SK-N-SH treated with all-trans-retinoic acid at 6 μM for 48 hours (cell line): ENCODE measurements around the gene PPP2R2C.

Experiments used
- ATAC-seq: fragments of 200-7000 bp; cut with Tn5 transposase; 3 replicates; pipeline ENCODE4 v1.9.1; 2020; ENCODE audit warnings: mild to moderate bottlenecking, moderate library complexity
- ARNTL ChIP-seq: fragments of 450-650 bp; formaldehyde crosslinking; IDR thresholded peaks from 2 replicates; pipeline ENCODE4 v1.5.0; 2020; ENCODE audit warnings: low read depth, mild to moderate bottlenecking, moderate library complexity, borderline replicate concordance
- BACH2 ChIP-seq: fragments of 250-450 bp; sonication (Bioruptor Pico); IDR thresholded peaks from 2 replicates; pipeline ENCODE4 v1.9.0; 2021; ENCODE audit warnings: mild to moderate bottlenecking, borderline replicate concordance
- CREB5 ChIP-seq: fragments of 250-450 bp; sonication (Bioruptor Pico); IDR thresholded peaks from 2 replicates; pipeline ENCODE4 v1.5.1; 2020; ENCODE audit warnings: low read depth, mild to moderate bottlenecking, moderate library complexity
- CSDC2 ChIP-seq: fragments of 250-450 bp; sonication (Bioruptor Pico); IDR thresholded peaks from 2 replicates; pipeline ENCODE4 v1.5.0; 2020; ENCODE audit warnings: mild to moderate bottlenecking, moderate library complexity
- ESRRG ChIP-seq: fragments of 250-450 bp; sonication (Bioruptor Pico); IDR thresholded peaks from 2 replicates; pipeline ENCODE4 v1.6.1; 2021; ENCODE audit warnings: mild to moderate bottlenecking
- GLIS3 ChIP-seq: fragments of 250-450 bp; sonication (Bioruptor Pico); IDR thresholded peaks from 2 replicates; pipeline ENCODE4 v1.5.0; 2020; ENCODE audit warnings: mild to moderate bottlenecking, moderate library complexity
- ISL1 ChIP-seq: fragments of 250-450 bp; sonication (Bioruptor Pico); IDR thresholded peaks from 2 replicates; pipeline ENCODE4 v2.1.2; 2022; ENCODE audit warnings: mild to moderate bottlenecking, moderate library complexity
- OSR1 ChIP-seq: fragments of 250-450 bp; sonication (Bioruptor Pico); IDR thresholded peaks from 2 replicates; pipeline ENCODE4 v1.8.0; 2022; ENCODE audit warnings: moderate library complexity, mild to moderate bottlenecking, inconsistent platforms
- POU6F1 ChIP-seq: fragments of 250-450 bp; sonication (Bioruptor Pico); IDR thresholded peaks from 2 replicates; pipeline ENCODE4 v1.8.0; 2021; ENCODE audit warnings: low read depth, mild to moderate bottlenecking, moderate library complexity, borderline replicate concordance
- PPARA ChIP-seq: fragments of 250-450 bp; sonication (Bioruptor Pico); IDR thresholded peaks from 2 replicates; pipeline ENCODE4 v1.5.0; 2020; ENCODE audit warnings: mild to moderate bottlenecking, borderline replicate concordance
- RARB ChIP-seq: fragments of 250-450 bp; sonication (Bioruptor Pico); IDR thresholded peaks from 2 replicates; pipeline ENCODE4 v1.8.0; 2021; ENCODE audit warnings: mild to moderate bottlenecking, moderate library complexity
- SNAI2 ChIP-seq: fragments of 250-450 bp; sonication (Bioruptor Pico); IDR thresholded peaks from 2 replicates; pipeline ENCODE4 v1.5.0; 2020; ENCODE audit warnings: mild to moderate bottlenecking, moderate library complexity
- TCF4 ChIP-seq: fragments of 250-450 bp; sonication (Bioruptor Pico); IDR thresholded peaks from 2 replicates; pipeline ENCODE4 v1.8.0; 2021; ENCODE audit warnings: mild to moderate bottlenecking, moderate library complexity, borderline replicate concordance
- TOX ChIP-seq: fragments of 250-450 bp; sonication (Bioruptor Pico); IDR thresholded peaks from 2 replicates; pipeline ENCODE4 v1.8.0; 2021; ENCODE audit warnings: mild to moderate bottlenecking, moderate library complexity, borderline replicate concordance
- ZC3H10 ChIP-seq: fragments of 250-450 bp; sonication (Bioruptor Pico); IDR thresholded peaks from 2 replicates; pipeline ENCODE4 v1.5.1; 2021; ENCODE audit warnings: mild to moderate bottlenecking, moderate library complexity
- ZFP3 ChIP-seq: fragments of 250-450 bp; sonication (Bioruptor Pico); IDR thresholded peaks from 2 replicates; pipeline ENCODE4 v1.5.0; 2020; ENCODE audit warnings: mild to moderate bottlenecking, moderate library complexity
- ZFP30 ChIP-seq: fragments of 450-650 bp; formaldehyde crosslinking; IDR thresholded peaks from 2 replicates; pipeline ENCODE4 v1.5.0; 2022; ENCODE audit warnings: mild to moderate bottlenecking, moderate library complexity
- ZNF565 ChIP-seq: fragments of 450-650 bp; formaldehyde crosslinking; conservative IDR thresholded peaks from 2 replicates; pipeline ENCODE4 v1.5.0; 2020; ENCODE audit warnings: low read depth, mild to moderate bottlenecking, moderate library complexity
- ZNF70 ChIP-seq: fragments of 450-650 bp; formaldehyde crosslinking; IDR thresholded peaks from 2 replicates; pipeline ENCODE4 v1.5.0; 2020; ENCODE audit warnings: mild to moderate bottlenecking, moderate library complexity
- ZNF8 ChIP-seq: fragments of 450-650 bp; formaldehyde crosslinking; IDR thresholded peaks from 2 replicates; pipeline ENCODE4 v1.5.0; 2020; ENCODE audit warnings: mild to moderate bottlenecking, moderate library complexity
- TF ChIP-seq, protein P1 (sequence below): fragments of 250-450 bp; sonication (Bioruptor Pico); IDR thresholded peaks from 2 replicates; pipeline ENCODE4 v1.5.1; 2021; ENCODE audit warnings: mild to moderate bottlenecking, moderate library complexity
- TF ChIP-seq, protein P2 (sequence below): fragments of 250-450 bp; sonication (Bioruptor Pico); IDR thresholded peaks from 2 replicates; pipeline ENCODE4 v1.5.0; 2020; ENCODE audit warnings: mild to moderate bottlenecking, moderate library complexity
- TF ChIP-seq, protein P3 (sequence below): fragments of 250-450 bp; sonication (Bioruptor Pico); IDR thresholded peaks from 2 replicates; pipeline ENCODE4 v1.8.0; 2020; ENCODE audit warnings: mild to moderate bottlenecking, moderate library complexity, borderline replicate concordance

PPP2R2C gene

DNA sequence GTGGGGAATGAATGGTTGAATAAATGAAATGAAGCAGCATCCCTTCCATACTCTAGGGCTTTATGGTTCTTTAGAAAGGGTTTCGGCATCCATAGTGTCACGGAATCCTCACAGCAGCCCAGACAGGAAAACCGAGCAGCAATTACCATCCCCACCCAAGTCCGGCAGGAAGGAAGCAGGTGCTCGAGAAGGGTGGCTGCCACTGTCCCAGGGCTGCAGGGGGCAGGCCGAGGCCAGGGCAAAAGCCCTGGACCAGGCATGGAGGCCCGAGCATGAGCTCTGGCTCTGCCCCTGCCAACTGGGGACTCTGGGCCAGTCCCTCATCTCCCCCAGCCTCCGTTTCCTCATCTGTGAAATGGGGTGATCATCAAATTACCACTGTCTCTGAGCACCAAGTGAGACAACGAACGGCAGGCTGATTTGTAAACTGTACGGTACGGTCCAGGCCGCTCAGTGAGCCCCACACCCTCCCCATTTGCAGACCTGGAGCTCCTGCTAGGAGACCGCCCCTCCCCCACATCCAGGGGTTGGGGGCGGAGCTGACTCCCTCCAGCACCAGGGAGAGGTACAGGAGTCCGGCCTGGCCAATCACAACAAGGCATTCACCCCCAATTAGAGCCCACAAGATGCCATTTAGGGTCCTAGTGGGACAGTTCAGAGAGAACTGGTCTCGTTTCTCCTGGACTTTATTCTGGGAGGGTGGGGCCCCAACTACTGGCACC is 102.3 kb downstream of the PPP2R2C start:
- TF ChIP-seq, protein P1, sequence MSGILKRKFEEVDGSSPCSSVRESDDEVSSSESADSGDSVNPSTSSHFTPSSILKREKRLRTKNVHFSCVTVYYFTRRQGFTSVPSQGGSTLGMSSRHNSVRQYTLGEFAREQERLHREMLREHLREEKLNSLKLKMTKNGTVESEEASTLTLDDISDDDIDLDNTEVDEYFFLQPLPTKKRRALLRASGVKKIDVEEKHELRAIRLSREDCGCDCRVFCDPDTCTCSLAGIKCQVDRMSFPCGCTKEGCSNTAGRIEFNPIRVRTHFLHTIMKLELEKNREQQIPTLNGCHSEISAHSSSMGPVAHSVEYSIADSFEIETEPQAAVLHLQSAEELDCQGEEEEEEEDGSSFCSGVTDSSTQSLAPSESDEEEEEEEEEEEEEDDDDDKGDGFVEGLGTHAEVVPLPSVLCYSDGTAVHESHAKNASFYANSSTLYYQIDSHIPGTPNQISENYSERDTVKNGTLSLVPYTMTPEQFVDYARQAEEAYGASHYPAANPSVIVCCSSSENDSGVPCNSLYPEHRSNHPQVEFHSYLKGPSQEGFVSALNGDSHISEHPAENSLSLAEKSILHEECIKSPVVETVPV: no peak
- TF ChIP-seq RARB (CRISPR knock-in tag): no peak
- TF ChIP-seq PPARA (CRISPR knock-in tag): no peak
- no peak for ATAC-seq

DNA sequence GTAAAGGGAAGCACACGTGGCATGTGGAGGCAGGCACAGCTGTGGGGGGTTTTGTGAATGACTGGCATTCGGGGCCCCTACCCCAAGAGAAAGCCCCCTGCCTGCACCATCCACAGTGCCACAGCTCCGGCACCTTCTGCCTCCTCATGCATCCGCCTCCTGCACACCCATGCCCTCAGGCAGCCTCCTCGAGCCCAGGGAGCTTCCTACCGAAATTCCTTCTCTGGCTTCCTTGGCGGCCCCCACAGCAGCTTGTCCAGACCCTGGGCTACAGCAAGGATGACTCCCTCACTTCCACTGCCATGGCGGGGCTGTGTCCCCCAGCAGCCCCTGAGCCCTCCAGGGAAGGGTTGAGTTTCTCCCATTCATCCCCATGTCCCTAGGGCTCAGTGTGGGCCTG is 102.9 kb downstream of the PPP2R2C start:
- TF ChIP-seq ZFP3 (CRISPR knock-in tag) (no peak), ZC3H10 (CRISPR knock-in tag) (no peak), TOX (CRISPR knock-in tag) (no peak), CSDC2 (CRISPR knock-in tag) (no peak), TCF4 (CRISPR knock-in tag) (no peak), ESRRG (no peak), BACH2 (CRISPR knock-in tag) (no peak), ARNTL (CRISPR knock-in tag) (no peak), ZNF565 (CRISPR knock-in tag) (no peak), GLIS3 (CRISPR knock-in tag) (no peak), ZNF70 (CRISPR knock-in tag) (no peak), ZFP30 (CRISPR knock-in tag) (no peak), SNAI2 (no peak), ISL1 (no peak), OSR1 (CRISPR knock-in tag) (no peak), CREB5 (CRISPR knock-in tag) (no peak)
- TF ChIP-seq, protein P2, sequence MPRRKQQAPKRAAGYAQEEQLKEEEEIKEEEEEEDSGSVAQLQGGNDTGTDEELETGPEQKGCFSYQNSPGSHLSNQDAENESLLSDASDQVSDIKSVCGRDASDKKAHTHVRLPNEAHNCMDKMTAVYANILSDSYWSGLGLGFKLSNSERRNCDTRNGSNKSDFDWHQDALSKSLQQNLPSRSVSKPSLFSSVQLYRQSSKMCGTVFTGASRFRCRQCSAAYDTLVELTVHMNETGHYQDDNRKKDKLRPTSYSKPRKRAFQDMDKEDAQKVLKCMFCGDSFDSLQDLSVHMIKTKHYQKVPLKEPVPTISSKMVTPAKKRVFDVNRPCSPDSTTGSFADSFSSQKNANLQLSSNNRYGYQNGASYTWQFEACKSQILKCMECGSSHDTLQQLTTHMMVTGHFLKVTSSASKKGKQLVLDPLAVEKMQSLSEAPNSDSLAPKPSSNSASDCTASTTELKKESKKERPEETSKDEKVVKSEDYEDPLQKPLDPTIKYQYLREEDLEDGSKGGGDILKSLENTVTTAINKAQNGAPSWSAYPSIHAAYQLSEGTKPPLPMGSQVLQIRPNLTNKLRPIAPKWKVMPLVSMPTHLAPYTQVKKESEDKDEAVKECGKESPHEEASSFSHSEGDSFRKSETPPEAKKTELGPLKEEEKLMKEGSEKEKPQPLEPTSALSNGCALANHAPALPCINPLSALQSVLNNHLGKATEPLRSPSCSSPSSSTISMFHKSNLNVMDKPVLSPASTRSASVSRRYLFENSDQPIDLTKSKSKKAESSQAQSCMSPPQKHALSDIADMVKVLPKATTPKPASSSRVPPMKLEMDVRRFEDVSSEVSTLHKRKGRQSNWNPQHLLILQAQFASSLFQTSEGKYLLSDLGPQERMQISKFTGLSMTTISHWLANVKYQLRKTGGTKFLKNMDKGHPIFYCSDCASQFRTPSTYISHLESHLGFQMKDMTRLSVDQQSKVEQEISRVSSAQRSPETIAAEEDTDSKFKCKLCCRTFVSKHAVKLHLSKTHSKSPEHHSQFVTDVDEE (CRISPR knock-in tag): no peak
- TF ChIP-seq, protein P1: no peak
- no peak for ATAC-seq

GRCh38 chr4:6369035-6369434 is 103.4 kb downstream of the PPP2R2C start:
- ATAC-seq: no peak
- TF ChIP-seq, protein P3, sequence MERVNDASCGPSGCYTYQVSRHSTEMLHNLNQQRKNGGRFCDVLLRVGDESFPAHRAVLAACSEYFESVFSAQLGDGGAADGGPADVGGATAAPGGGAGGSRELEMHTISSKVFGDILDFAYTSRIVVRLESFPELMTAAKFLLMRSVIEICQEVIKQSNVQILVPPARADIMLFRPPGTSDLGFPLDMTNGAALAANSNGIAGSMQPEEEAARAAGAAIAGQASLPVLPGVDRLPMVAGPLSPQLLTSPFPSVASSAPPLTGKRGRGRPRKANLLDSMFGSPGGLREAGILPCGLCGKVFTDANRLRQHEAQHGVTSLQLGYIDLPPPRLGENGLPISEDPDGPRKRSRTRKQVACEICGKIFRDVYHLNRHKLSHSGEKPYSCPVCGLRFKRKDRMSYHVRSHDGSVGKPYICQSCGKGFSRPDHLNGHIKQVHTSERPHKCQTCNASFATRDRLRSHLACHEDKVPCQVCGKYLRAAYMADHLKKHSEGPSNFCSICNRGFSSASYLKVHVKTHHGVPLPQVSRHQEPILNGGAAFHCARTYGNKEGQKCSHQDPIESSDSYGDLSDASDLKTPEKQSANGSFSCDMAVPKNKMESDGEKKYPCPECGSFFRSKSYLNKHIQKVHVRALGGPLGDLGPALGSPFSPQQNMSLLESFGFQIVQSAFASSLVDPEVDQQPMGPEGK (CRISPR knock-in tag): no peak
- no peak for TF ChIP-seq ZFP3 (CRISPR knock-in tag)
- TF ChIP-seq CSDC2 (CRISPR knock-in tag): no peak
- TF ChIP-seq, protein P2 (CRISPR knock-in tag): no peak
- no peak for TF ChIP-seq TOX (CRISPR knock-in tag)
- no peak for TF ChIP-seq ARNTL (CRISPR knock-in tag)
- no peak for TF ChIP-seq SNAI2
- no peak for TF ChIP-seq BACH2 (CRISPR knock-in tag)
- no peak for TF ChIP-seq TCF4 (CRISPR knock-in tag)
- TF ChIP-seq ESRRG: no peak
- no peak for TF ChIP-seq PPARA (CRISPR knock-in tag)
- TF ChIP-seq POU6F1: no peak
- TF ChIP-seq OSR1 (CRISPR knock-in tag): no peak
- no peak for TF ChIP-seq ZNF8 (CRISPR knock-in tag)
- no peak for TF ChIP-seq ISL1
- TF ChIP-seq ZNF70 (CRISPR knock-in tag): no peak
- TF ChIP-seq ZFP30 (CRISPR knock-in tag): no peak
